Mesendoderm (in vitro differentiated cells): ENCODE data around the gene RBMS3.
A peak's percentile ranks its signal among the peaks of the same experiment; 100 is the strongest.
"Not testable (repeated sequence)": the region's sequence is repeated elsewhere in the genome, so short reads cannot be mapped to it uniquely, and the experiment has no call there.

Source experiments
- DNase-seq: peaks from one replicate; pipeline ENCODE4 v3.0.0; 2013
- H2AK5ac ChIP-seq: 2 replicates; pipeline ENCODE4 v1.6.1; 2013; ENCODE audit warnings: low read length, inconsistent platforms
- H2BK120ac ChIP-seq: 2 replicates; pipeline ENCODE4 v1.6.1; 2013; ENCODE audit warnings: low read depth, mild to moderate bottlenecking, low read length, moderate library complexity, mixed read lengths
- H2BK15ac ChIP-seq: replicated peaks from 2 replicates; pipeline ENCODE4 v1.6.1; 2013; ENCODE audit warnings: low read depth, mild to moderate bottlenecking, moderate library complexity
- H2BK5ac ChIP-seq: 2 replicates; pipeline ENCODE4 v1.6.1; 2013; ENCODE audit warnings: low read length, inconsistent platforms
- H3K18ac ChIP-seq: 2 replicates; pipeline ENCODE4 v1.6.1; 2013; ENCODE audit warnings: mild to moderate bottlenecking, low read length, mixed read lengths
- H3K23ac ChIP-seq: one replicate; pipeline ENCODE4 v1.6.1; 2013; ENCODE audit warnings: low read length
- H3K27ac ChIP-seq: 2 replicates; pipeline ENCODE4 v1.5.1; 2013; ENCODE audit warnings: low read depth, mild to moderate bottlenecking, inconsistent platforms, low read length, moderate library complexity
- H3K27me3 ChIP-seq: 2 replicates; pipeline ENCODE4 v1.6.1; 2013; ENCODE audit warnings: low read length, control low read depth, mild to moderate bottlenecking, inconsistent platforms; ENCODE audit not compliant: insufficient read depth, poor library complexity
- H3K36me3 ChIP-seq: 2 replicates; pipeline ENCODE4 v1.6.1; 2013; ENCODE audit warnings: low read length, inconsistent platforms; ENCODE audit not compliant: control insufficient read depth, insufficient read depth
- H3K4ac ChIP-seq: one replicate; pipeline ENCODE4 v1.6.1; 2013; ENCODE audit warnings: low read depth, mild to moderate bottlenecking, low read length, moderate library complexity
- H3K4me1 ChIP-seq: 2 replicates; pipeline ENCODE4 v1.6.1; 2013; ENCODE audit warnings: low read depth, low read length, inconsistent platforms; ENCODE audit not compliant: control insufficient read depth
- H3K4me2 ChIP-seq: 2 replicates; pipeline ENCODE4 v1.6.1; 2013; ENCODE audit warnings: low read length
- H3K4me3 ChIP-seq: 2 replicates; pipeline ENCODE4 v1.5.1; 2013; ENCODE audit warnings: mild to moderate bottlenecking, low read length
- H3K56ac ChIP-seq: one replicate; pipeline ENCODE4 v1.6.1; 2013; ENCODE audit warnings: low read length
- H3K79me1 ChIP-seq: 2 replicates; pipeline ENCODE4 v1.6.1; 2013; ENCODE audit warnings: low read length, inconsistent platforms
- H3K79me2 ChIP-seq: 2 replicates; pipeline ENCODE4 v1.6.1; 2013; ENCODE audit warnings: mild to moderate bottlenecking, low read length; ENCODE audit not compliant: control insufficient read depth, insufficient read depth
- H3K9ac ChIP-seq: 2 replicates; pipeline ENCODE4 v1.6.1; 2013; ENCODE audit warnings: low read length, inconsistent platforms
- H4K5ac ChIP-seq: one replicate; pipeline ENCODE4 v1.6.1; 2013; ENCODE audit warnings: low read length
- H4K8ac ChIP-seq: one replicate; pipeline ENCODE4 v1.6.1; 2013; ENCODE audit warnings: low read depth, mild to moderate bottlenecking, control low read depth, low read length, moderate library complexity
- WGBS: extraction: QIAGEN DNeasy Blood & Tissue Kit; methylation state at CpG from one replicate; pipeline ENCODE4 v1.1.7; 2013; ENCODE audit warnings: low lambda C conversion rate, missing lambda C conversion rate; ENCODE audit not compliant: insufficient coverage; ENCODE audit errors: extremely low coverage; 5-methylcytosine and 5-hydroxymethylcytosine counted together

The RBMS3 gene

GRCh38 chr3:29668233-29668632 is 387.4 kb downstream of the RBMS3 start:
- no peak overlapping the region for H3K4ac ChIP-seq
- no peaks in the 10 kb centered on the region for H3K27me3 ChIP-seq
- H2BK120ac ChIP-seq = no peak overlapping the region
- no CpG with 5 or more reads among the region's 2 CpGs for WGBS
- no peak overlapping the region for H3K27ac ChIP-seq
- H3K9ac ChIP-seq = no peak overlapping the region
- no peak overlapping the region for H2BK15ac ChIP-seq
- no peak overlapping the region for H2BK5ac ChIP-seq
- H3K4me3 ChIP-seq = no peak overlapping the region
- no peaks in the 10 kb centered on the region for H3K4me1 ChIP-seq
- no peaks in the 10 kb centered on the region for H3K79me1 ChIP-seq
- H3K36me3 ChIP-seq = no peaks in the 10 kb centered on the region
- H4K5ac ChIP-seq = no peak overlapping the region
- no peak overlapping the region for H2AK5ac ChIP-seq
- no peak overlapping the region for H4K8ac ChIP-seq
- H3K79me2 ChIP-seq = no peaks in the 10 kb centered on the region
- no peak overlapping the region for H3K56ac ChIP-seq
- H3K4me2 ChIP-seq = no peak overlapping the region
- peak overlapping the region; percentile 51 for H3K18ac ChIP-seq
- no peak for DNase-seq
- no peak overlapping the region for H3K23ac ChIP-seq

- H3K36me3 ChIP-seq = no peaks in the 10 kb centered on the region
- H3K79me1 ChIP-seq = no peaks in the 10 kb centered on the region
Observed at GRCh38 chr3:29668728-29669127, 387.9 kb downstream of the RBMS3 start.

GRCh38 chr3:29670476-29670875 is 389.6 kb downstream of the RBMS3 start:
- not testable (repeated sequence) for H2BK120ac ChIP-seq, H3K27me3 ChIP-seq, H3K56ac ChIP-seq, H3K18ac ChIP-seq, H3K9ac ChIP-seq, H3K27ac ChIP-seq, H3K4me3 ChIP-seq, H3K4me2 ChIP-seq, H4K8ac ChIP-seq, H2BK15ac ChIP-seq, DNase-seq, H4K5ac ChIP-seq, H3K4me1 ChIP-seq, H2AK5ac ChIP-seq, H3K79me2 ChIP-seq, H3K23ac ChIP-seq, H3K79me1 ChIP-seq, H2BK5ac ChIP-seq, H3K36me3 ChIP-seq, H3K4ac ChIP-seq
- WGBS = no CpG with 5 or more reads among the region's 7 CpGs

More at GRCh38 chr3:29668728-29669127, 387.9 kb downstream of the RBMS3 start:
- H2BK5ac ChIP-seq = no peak overlapping the region
- H2BK120ac ChIP-seq = no peak overlapping the region
- H4K8ac ChIP-seq = no peak overlapping the region
- H3K9ac ChIP-seq = no peak overlapping the region
- H2AK5ac ChIP-seq = no peak overlapping the region
- H2BK15ac ChIP-seq = no peak overlapping the region
- H3K4ac ChIP-seq = no peak overlapping the region
- WGBS = no CpG with 5 or more reads among the region's 2 CpGs
- no peak overlapping the region for H4K5ac ChIP-seq
- H3K27ac ChIP-seq = no peak overlapping the region
- no peaks in the 10 kb centered on the region for H3K4me1 ChIP-seq
- no peaks in the 10 kb centered on the region for H3K79me2 ChIP-seq
- H3K27me3 ChIP-seq = no peaks in the 10 kb centered on the region
- DNase-seq = peak; percentile 7
- no peak overlapping the region for H3K4me3 ChIP-seq
- no peak overlapping the region for H3K56ac ChIP-seq
- H3K4me2 ChIP-seq = no peak overlapping the region
- H3K23ac ChIP-seq = no peak overlapping the region
- H3K18ac ChIP-seq = no peak overlapping the region

- Histone ChIP-seq H3K79me1 (no peaks in the 10 kb centered on the region), H3K9ac (no peak overlapping the region), H2BK5ac (no peak overlapping the region), H2BK15ac (no peak overlapping the region), H3K56ac (no peak overlapping the region), H3K18ac (no peak overlapping the region), H3K4me1 (no peaks in the 10 kb centered on the region), H4K5ac (no peak overlapping the region), H3K27ac (no peak overlapping the region), H2BK120ac (no peak overlapping the region), H3K4me3 (no peak overlapping the region), H3K4me2 (no peak overlapping the region), H3K79me2 (no peaks in the 10 kb centered on the region), H3K4ac (no peak overlapping the region), H4K8ac (no peak overlapping the region), H2AK5ac (no peak overlapping the region), H3K36me3 (no peaks in the 10 kb centered on the region), H3K23ac (no peak overlapping the region), H3K27me3 (no peaks in the 10 kb centered on the region)
- no peak for DNase-seq
- no CpG with 5 or more reads among the region's 1 CpG for WGBS
Observed at GRCh38 chr3:29677421-29677820, 396.6 kb downstream of the RBMS3 start.

- no peaks in the 10 kb centered on the region for H3K79me2 ChIP-seq
- no peaks in the 10 kb centered on the region for H3K79me1 ChIP-seq
- no peak overlapping the region for H4K5ac ChIP-seq
- H3K4me1 ChIP-seq = no peaks in the 10 kb centered on the region
- no CpG with 5 or more reads among the region's 4 CpGs for WGBS
- no peaks in the 10 kb centered on the region for H3K36me3 ChIP-seq
- no peak overlapping the region for H3K4ac ChIP-seq
- H2BK5ac ChIP-seq = no peak overlapping the region
- DNase-seq = no peak
- H4K8ac ChIP-seq = no peak overlapping the region
- H3K23ac ChIP-seq = no peak overlapping the region
- no peak overlapping the region for H3K4me3 ChIP-seq
- no peak overlapping the region for H2BK15ac ChIP-seq
- H3K27me3 ChIP-seq = no peaks in the 10 kb centered on the region
- no peak overlapping the region for H3K9ac ChIP-seq
- no peak overlapping the region for H3K27ac ChIP-seq
- H2BK120ac ChIP-seq = no peak overlapping the region
- no peak overlapping the region for H3K56ac ChIP-seq
- no peak overlapping the region for H2AK5ac ChIP-seq
- H3K4me2 ChIP-seq = no peak overlapping the region
- no peak overlapping the region for H3K18ac ChIP-seq
Observed at GRCh38 chr3:29679944-29680343, 399.1 kb downstream of the RBMS3 start.
